GM04503 (cell line): ENCODE data around the gene KIR3DL3.
"Not testable (repeated sequence)": the region's sequence is repeated elsewhere in the genome, so short reads cannot be mapped to it uniquely, and the experiment has no call there.

Experiments used
- DNase-seq: peaks from one replicate; pipeline ENCODE4 v3.0.0-alpha.2; 2012; ENCODE audit warnings: low read depth

Gene KIR3DL3

GRCh38 chr19:54731191-54731590 lies 6.9 kb downstream of the KIR3DL3 start:
- no peak for DNase-seq

- DNase-seq, result not testable (repeated sequence)
These were observed 14.1 kb downstream of the KIR3DL3 start, which contains the start of gene KIR2DL3 for GRCh38 chr19:54738306-54738705. KIR2DL3 (plus strand) TSS chr19:54738513; CDS start chr19:54738546, 33 bp downstream.

GRCh38 chr19:54738715-54739114 lies 14.5 kb downstream of the KIR3DL3 start:
- DNase-seq, result no peak

GRCh38 chr19:54739587-54740497 lies 15.6 kb downstream of the KIR3DL3 start:
- no peak for DNase-seq

- not testable (repeated sequence) for DNase-seq
These were observed 17.7 kb downstream of the KIR3DL3 start for GRCh38 chr19:54741950-54742349.

- not testable (repeated sequence) for DNase-seq
These were observed 19.8 kb downstream of the KIR3DL3 start for GRCh38 chr19:54744080-54744479.

GRCh38 chr19:54747614-54748322 lies 23.5 kb downstream of the KIR3DL3 start:
- not testable (repeated sequence) for DNase-seq

- DNase-seq, result not testable (repeated sequence)
These were observed 26.0 kb downstream of the KIR3DL3 start for GRCh38 chr19:54750276-54750675.

- DNase-seq, result not testable (repeated sequence)
These were observed 32.2 kb downstream of the KIR3DL3 start for GRCh38 chr19:54756204-54757110.

- DNase-seq, result not testable (repeated sequence)
These were observed 34.3 kb downstream of the KIR3DL3 start for GRCh38 chr19:54758577-54758976.

- DNase-seq, result not testable (repeated sequence)
These were observed 40.0 kb downstream of the KIR3DL3 start for GRCh38 chr19:54764219-54764618.

- DNase-seq, result not testable (repeated sequence)
These were observed 42.2 kb downstream of the KIR3DL3 start for GRCh38 chr19:54766464-54766863.

- DNase-seq, result not testable (repeated sequence)
These were observed 45.4 kb downstream of the KIR3DL3 start, which contains the start of gene KIR2DL1 for GRCh38 chr19:54769646-54770045. KIR2DL1 (plus strand) TSS chr19:54769793; CDS start chr19:54769851, 58 bp downstream.

- DNase-seq, result not testable (repeated sequence)
These were observed 46.3 kb downstream of the KIR3DL3 start for GRCh38 chr19:54770511-54770910.

GRCh38 chr19:54771018-54771960 lies 47.0 kb downstream of the KIR3DL3 start:
- not testable (repeated sequence) for DNase-seq

GRCh38 chr19:54772666-54773065 lies 48.4 kb downstream of the KIR3DL3 start:
- DNase-seq, result not testable (repeated sequence)

- not testable (repeated sequence) for DNase-seq
These were observed 51.0 kb downstream of the KIR3DL3 start for GRCh38 chr19:54775095-54775815.

- DNase-seq, result not testable (repeated sequence)
These were observed 51.6 kb downstream of the KIR3DL3 start for GRCh38 chr19:54775830-54776229.

- not testable (repeated sequence) for DNase-seq
These were observed 53.6 kb downstream of the KIR3DL3 start for GRCh38 chr19:54777851-54778250.

- not testable (repeated sequence) for DNase-seq
These were observed 54.7 kb downstream of the KIR3DL3 start for GRCh38 chr19:54778896-54779295.
